Measurements from ENCODE around the gene DCXR.

DCXR gene

DNA sequence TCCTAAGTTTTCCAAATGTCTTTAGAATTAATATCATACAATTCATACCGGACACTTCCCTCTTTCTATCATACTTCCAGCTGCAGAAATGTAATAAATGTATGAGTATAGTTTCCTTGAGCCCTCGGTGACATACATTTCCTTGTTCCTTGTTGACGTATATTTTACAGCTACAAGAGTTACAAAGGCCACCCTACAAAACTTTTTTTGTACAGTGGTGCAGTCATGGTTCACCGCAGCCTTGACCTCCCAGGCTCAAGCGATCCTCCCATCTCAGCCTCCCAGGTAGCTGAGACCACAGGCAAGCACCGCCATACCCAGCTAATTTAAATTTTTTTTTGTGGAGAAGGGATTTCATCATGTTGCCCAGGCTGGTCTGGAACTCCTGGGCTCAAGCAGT lies 35.3 kb upstream of the DCXR start:
- no peak for DNase-seq

DNA sequence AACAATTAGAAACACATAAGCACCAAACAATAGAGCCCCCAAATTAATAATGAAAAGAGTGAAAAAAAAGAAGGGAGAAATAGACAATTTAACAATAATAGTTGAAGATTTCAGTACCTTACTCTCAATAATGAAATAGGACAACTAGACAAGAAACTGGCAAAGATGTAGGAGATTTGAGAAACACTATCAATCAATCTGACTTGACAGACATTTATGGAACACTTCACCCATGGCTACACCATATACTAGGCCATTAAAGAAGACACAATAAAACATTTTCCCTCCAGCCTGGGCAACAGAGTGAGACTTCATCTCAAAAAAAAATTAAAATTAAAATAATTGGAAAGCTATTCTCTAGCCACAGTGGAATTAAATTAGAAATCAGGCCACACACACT lies 33.1 kb upstream of the DCXR start:
- no peak for DNase-seq

DNA sequence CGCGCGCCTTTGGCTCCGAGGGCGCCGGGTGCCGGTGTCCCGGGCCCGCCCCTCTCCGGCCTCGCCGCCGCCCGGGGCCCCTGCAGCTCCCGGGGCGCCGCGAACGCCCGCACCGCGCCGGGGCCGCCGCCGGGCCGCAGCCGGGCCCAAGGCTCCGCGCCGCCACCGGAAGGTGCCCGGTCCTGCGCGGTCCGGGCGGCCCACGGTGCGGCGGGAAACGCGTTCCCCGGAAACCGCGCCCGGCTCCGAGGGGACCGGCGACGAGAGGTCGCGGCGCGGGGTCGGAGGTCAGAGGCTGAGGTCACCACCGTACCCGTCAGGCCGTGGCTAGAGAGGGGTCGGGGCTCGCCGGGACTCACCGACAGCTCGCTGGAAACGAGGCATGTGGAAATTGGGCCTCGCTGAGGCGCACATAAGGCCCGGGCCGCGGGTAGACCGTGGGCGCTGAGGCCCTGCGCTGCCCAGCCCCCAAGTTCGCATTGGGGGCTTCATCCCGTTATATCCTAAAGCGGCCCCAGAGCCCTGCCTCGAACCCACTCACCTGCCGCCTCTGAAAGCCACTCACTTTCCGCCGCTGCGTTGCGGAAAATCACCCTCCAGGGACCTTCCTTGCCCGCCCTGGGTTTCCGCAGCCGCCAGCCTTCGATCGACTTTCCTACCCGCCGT lies 28.3 kb upstream of the DCXR start, which contains the start of gene DUS1L:
DUS1L (minus strand) TSS at position 167 of the 666 bp plus-strand sequence. CDS start 745 bp downstream, outside the sequence.
- DNase-seq: peak; percentile 6 to 44

DNA sequence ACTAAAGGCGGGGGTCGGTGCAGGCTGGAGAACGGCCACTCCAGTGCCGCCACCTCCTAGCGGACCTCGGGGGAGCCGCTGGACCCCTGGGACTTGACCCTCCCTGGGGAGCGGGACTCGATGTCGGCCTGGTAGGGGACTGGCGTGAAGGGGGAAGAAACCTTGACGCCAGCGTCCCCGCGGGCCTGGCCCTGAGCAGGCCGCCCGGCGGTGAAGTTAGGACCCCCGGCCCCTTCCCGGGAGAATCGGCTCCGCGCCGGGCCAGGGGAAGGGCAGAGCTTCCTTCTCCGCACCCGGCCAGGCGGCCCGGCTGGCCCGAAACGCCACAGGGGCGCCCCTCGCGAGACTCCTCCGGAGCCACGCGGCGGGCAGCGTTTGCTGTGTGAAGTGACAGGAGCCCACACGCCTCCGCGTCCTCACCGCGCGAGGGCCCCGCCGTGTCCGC lies 27.7 kb upstream of the DCXR start:
- no peak for DNase-seq

DNA sequence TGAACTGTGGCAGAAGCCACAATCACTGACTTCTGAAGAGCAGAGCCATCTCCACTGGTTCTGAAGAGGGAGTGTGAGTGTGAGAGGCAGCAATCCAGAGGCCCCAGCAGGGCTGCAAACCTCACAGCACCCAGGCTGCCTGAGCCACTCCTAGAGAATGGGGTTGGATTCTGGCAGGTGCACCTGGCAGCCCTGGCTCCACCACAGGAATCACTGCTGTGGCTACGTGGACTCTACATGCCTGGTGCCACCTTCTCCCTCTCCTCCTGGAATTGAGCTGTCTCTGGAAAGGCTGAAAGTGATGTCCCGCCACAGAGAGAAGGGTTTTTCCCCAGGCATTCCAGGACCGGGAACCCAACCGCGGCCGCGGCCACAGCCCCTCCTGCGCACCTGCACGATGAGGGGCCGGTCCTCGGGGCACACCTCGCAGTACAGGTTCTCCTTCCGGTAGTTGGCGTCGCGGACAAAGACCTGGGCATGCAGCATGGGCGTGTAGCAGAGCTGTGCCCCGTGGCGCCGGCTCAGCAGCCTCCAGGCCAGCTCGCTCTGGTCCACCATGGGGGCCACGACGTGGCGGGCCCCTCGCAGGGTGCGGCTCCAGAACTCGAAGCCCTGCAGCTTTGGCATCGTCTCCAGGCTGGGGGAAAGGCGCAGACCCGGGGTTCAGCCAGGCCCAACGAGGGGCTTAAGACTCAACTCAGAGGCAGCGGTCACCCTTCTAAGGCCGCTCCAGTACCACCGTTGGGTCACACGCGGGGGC lies 27.1 kb upstream of the DCXR start:
- no peak for DNase-seq

DNA sequence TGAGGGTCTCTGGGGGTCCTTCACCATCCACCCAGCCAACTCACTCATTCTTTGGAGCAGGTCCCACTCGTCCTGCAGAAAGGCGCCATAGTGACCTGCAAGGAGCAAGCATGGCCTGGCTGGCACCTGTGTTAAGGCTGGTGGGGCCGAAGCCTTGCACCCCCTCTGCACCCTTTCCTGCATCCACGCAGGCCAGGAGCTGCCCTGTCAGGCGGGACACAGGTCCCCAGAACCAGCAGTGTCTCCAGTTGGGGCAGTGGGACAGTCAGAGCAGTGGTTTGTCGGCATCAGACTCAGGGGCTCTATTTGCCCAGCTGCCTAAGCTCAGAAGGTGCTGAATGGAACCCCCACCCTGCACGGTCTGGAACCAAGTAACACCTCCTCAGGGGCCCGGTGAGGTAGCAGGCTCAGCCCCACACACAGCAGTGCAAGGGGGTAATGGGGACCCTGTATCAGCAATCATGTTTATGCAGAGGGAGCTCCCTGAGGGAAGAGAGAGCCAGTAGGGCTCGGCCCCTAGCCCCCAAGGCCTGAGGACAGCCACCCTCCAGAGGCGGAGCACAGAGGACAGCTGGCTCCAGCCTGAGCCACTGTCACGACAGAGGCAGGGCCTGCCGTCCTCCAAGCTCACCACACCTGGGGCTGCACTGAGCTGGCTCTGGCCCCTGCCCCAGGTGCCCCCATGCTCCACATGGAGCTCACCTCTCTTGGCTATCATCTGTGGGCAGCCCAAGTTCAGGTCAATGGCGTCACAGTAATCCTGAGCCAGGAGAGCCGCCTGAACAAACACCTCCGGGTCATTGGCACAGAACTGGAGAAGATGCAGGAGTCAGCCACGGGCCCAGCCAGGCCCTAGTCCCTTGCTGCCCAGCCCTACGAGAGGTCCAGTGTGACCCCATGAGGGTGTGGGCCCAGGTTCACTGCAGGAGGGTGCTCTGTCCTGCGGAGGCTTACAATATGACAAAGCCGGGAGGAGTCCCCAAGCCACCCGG lies 26.2 kb upstream of the DCXR start:
- DNase-seq: no peak

DNA sequence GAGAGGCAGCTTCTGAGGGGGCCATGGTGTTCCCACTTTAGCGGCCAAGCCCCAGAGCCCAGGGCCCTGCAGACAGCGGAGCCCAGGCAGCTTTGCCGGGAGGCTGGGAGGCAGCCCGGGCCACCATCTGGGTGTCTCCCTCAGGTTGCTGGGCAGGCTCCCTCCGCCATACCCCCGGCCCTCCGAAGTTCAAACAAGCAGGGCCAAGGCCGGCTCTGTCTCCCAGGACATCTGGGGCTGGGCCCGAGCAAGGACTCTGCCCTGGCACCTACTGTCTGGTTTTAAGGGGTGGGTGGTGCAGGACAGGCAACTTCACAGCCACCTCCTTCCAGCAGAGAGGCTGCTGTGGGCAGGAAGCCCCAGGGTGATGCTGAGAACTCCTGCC lies 25.5 kb upstream of the DCXR start:
- DNase-seq: no peak

DNA sequence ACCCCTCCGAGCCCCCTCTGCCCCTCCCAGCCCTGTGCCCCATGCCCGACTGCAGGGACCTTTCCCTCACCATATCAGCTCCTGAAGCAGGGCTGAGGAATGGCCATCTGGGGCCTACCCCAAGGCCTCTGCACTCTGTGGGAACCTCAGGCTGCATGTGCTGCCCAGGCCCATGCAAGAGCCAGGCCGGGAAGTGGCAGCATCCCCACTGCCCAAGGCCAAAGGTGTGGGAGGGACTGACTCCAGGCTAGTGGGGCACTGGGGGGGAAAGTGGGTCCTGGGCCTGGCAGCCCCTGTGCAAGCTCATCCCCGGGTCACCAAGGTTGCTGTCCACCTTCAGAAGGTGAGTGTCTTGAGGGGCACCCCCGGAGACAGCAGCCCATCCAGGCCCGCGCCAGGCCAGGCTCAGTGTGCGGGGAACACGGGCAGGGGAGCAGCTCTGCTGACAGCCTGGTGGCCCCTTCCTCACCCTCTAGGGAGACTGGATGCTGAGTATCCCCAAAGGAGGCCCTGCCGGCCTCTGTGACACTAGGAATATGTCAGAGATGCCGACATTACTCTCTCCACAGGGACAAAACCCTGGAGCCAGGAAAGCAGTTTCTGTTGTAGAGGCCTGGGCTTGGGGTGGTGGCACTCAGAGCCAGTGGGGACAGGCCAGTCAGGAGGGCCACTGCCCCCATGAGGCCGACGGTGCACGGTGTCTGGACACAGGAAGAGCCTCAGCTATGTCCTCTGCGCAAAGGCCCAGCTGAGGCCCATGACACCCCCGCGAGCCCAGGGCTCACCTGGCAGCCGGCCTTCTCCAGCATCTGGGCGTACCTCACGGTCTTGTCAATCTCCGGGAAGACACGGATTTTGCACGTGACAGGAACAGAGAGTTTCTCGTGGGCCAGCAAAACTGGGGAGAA lies 24.8 kb upstream of the DCXR start:
- no peak for DNase-seq

DNA sequence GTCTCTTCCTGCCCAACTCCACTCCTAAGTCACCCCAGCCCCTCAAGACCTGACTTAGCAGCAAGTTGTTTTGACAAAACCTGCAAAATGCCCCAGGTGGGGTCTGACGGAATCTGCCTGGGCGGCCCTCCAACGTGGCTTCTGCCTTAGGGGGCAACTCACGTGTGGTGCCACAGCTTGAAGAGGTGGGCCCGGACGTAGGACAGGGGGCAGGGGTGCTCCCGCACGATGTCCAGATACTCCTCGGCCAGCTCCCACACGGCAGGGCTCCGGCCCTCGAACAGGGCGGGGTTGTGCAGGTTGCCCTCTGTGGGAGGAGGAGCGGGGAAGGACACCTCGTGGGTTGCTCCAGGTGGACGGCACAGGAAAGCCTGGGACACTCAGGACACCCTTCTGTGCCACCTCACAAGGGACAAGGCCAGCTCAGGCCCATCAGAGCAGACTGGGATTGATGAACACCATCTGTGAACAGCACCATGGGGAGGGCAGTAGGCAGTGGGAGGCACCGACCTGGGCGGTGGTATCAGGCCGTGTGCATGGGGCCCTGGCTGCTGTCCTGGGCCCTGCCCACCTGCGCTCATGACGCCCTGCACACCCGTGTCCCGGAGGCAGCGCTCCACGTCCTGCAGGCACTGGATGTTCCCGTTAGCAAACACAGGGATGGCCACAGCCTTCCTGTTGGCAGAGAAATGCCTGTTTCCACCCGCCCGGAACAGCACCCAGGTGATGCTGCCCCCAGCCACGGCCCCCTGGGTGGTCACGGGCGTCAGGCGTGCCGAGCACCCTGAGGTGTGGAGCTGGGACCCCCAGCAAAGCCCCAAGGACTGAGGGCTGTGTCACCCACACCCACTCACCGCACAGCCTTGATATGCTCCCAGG lies 23.8 kb upstream of the DCXR start:
- no peak for DNase-seq

DNA sequence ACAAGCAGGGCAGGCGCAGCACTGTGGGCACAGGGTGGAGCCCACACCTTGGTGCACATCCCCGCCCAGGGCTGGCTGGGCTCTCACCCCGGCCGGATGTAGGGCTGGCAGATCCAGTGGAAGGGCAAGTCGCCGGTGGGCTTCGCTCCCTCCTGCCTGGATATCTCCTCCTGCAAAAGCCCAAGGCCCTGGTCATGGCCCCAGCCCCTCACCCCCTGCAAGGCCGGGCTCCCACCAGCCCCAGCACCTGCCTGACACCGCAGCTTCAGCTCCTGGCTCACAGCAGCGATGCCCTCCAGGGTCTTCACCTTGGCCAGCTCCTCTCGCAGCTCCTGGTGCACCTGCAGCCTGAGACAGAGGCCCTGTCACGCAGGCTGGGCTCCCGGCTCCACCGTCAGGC lies 23.1 kb upstream of the DCXR start:
- no peak for DNase-seq

DNA sequence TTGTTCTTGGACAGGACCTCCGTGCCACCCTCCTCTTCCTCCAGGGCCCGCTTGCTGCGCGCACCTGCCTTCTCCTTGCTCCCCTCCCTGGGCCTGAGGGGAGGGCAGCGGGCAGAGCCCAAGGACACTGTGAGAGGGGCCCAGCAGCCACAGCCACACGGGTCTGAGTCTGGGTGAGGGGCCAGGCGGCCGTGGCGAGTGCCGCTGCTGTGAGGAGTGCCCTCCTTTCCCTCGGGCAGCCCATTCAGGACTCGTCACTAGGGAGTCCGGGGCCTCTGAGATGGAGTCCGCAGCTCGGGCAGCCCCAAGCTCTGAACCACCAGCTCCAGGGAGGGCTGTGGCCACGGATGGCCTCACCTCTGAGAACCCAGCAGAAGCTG lies 22.5 kb upstream of the DCXR start:
- DNase-seq: no peak

DNA sequence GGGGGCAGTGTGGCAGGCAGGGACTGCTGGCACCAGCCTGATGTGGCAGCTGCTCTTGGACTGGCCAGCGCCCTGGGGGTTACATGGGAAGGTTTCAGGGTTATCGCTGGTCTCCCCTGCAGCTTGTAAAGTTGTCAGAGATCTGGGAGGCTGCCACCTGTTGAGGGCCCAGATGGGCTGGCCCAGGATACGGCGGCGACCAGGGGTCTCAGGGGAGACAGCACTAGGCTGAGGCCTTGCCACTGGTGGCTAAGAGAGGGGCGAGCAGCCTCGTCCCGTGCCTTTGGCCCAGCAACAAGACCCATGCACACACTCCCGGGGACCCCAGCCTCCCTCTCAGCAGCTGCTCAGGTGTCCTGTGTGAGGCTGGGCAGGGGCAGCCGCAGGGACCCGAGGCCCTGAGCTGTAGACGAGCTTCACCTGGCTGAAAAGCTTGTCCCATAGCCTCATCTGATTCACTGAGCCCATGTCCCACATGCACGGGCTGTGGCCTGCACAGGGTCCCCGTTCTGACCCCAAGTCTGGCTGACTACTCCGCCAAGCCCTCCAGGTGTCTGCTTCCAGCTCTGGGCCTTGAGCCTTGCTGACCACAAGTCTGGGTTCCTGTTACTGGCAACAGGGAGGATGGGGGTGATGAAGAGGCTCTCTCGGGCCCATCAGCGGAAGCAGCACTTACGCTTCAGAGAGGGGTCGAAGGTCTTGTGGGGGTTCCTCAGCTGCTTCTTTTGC lies 21.9 kb upstream of the DCXR start:
- no peak for DNase-seq

DNA sequence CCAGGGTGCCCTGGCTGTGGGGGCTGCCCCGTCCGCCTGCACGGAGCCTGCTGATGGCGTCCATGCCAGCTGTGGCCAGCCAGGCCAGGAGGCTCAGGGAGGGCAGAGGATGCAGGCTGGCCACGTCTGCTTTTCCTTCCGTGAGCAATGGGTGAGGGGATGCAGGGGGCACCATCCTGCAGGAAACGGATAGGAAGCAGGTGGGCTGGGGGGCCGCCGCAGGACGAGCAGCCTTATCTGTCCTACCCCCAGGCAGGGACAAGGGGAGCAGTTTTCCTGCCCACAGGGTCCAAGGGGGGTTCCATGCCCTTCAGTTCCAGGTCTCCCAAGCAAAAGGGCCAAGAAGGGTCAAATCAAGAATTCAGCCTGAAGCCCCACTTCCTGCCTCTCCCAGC lies 21.4 kb upstream of the DCXR start:
- DNase-seq: no peak

DNA sequence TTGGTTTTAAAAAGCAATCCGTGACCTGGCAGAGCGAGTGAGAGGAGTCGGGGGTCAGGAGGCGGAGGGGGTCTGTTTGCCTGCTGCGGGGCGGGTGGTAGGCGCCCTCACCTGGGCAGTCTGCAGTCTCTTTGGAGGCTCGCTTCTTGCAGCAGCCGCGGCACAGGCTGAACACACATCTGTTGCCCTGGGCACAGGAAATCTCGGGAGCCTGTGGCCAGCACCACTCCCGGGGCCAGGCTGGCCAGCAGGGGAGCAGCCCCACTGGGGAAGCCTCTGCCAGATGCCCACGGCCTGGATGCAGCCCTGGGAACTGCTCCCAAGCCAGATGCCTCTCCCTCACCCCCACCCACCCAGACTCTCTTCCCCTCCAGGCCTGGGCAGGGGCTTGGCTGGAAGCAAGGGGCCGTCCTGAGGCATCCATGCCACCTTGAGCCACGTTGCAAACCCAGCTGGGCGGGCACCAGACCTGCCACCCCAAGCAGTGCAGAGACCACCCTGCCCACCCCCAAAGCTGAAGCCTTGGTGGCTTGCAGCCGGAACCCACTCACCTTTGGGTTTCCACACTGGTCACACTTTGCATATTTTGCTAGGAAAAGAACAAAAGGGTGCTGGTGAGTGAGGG lies 20.8 kb upstream of the DCXR start:
- DNase-seq: no peak

DNA sequence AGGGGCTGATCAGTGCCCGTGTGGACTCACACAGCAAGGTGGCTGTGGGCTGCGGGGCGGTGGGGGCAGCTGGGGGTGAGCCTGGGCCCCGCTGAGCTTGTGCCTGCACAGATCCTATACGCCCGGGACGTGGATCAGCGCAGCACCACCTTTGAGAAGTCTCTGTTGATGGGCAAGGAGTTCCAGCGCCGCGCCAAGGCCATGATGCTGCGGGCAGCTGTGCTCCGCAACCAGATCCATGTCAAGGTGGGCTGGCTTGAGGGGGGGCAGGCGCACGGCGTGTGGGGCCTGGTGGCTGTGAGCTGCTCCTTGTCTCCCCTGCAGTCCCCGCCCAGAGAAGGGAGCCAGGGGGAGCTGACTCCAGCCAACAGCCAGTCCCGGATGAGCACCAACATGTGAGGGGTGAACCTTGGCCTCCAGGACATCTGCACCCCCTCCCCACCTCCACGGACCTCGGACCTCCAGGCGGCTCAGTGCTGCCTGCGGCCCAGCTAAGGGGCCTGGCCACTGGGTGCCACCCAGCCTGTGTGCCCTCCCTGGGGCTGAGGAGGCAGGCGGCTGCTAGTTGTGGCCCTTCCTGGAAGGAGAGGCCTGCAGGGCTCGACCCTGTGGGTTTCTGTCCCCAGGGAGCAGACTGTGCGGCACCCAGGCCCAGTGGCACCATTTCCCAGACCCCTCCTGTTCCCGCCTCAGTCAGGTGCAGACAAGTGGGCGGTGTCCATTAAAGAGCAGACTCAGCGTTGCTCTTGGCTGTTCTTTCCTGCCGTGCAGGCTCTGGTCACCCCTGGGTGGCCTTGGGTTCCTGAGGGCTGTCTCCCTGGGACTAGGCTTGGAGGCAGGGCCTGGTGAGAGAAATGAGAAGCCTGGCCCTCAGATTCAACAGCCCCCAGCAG lies 19.5 kb upstream of the DCXR start:
- DNase-seq: no peak

DNA sequence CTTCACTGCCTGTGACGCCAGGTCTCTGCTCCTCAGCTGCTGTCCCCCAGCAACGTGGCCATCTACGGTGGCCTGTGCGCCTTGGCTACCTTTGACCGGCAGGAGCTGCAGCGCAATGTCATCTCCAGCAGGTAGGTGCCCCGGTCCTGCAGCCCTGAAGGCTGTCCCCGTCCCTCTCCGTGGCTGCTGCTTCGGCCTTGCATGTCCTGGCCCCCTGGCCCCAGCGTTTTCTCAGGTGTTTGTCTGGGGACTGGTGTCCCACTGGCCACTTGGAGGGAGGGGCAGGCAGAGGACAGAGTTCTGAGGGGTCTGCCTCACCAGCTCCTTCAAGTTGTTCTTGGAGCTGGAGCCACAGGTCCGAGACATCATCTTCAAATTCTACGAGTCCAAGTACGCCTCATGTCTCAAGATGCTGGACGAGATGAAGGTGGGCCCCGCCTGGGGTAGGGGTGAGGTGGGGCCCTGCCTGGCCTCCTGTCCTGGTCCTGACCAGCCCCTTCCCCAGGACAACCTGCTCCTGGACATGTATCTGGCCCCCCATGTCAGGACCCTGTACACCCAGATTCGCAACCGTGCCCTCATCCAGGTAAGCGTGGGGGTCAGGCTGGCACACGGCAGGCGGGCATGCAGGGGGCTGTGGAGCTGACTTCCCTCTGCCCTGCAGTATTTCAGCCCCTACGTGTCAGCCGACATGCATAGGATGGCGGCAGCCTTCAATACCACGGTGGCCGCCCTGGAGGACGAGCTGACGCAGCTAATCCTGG lies 18.6 kb upstream of the DCXR start:
- DNase-seq: no peak

DNA sequence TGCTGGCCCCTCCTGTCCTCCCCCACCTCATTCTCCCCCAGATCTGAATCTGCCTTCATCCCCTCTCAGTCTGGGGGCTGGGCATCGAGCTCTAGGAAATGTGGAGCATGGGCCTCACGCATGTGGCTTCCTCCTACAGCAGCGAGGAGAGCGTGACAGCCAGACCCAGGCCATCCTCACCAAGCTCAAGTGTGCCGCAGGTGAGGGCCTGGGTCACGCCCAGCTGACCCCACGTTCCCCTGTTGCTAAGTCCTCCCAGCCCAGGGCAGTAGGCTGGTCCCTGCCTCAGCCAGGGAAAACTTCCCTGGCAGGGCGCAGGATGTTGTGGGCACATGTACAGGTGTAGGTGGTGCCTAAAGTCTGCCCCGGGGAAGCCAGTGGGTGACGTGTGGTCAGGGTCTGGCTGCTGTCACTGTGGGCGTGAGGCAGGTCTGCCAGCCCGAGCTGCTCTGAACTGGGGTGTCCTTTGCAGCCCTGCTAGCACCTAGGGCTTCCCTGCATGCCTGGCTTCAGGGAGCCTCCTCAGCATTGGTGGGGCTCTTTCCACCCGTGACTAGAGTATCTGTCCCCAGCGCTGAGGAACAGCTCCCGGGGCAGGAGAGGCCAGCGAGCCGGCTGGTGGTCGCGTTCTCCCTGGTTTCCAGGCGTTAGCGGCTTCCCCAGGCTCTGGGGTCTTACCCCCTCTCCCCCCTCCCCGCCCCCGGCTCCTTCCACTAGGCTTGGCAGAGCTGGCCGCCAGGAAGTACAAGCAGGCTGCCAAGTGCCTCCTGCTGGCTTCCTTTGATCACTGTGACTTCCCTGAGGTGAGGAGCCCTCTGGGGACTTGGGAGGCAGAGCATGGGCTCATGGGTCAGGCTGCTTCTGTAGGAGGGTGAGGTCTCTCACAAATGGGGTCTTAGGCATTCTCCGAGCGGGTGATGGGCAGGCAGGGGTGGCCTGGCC lies 17.8 kb upstream of the DCXR start:
- DNase-seq: no peak
